Skin epidermis (tissue), 12 donors: Measurements from ENCODE around the gene SOWAHC.
"Not testable (repeated sequence)": the region's sequence is repeated elsewhere in the genome, so short reads cannot be mapped to it uniquely, and the experiment has no call there.

Source experiments
- H3K27ac ChIP-seq, 21 experiments: fragments of 200-600 bp; sonication (generic) in 11 of 21; one replicate each; pipeline ENCODE4 v1.5.0; 2020; ENCODE audit warnings: mild to moderate bottlenecking in 3 of 21, inconsistent platforms in 2 of 21, moderate library complexity in 2 of 21
- H3K4me3 ChIP-seq, 7 experiments: fragments of 200-600 bp; sonication (generic) in 2 of 7; one replicate each; pipeline ENCODE4 v1.5.0; 2020; ENCODE audit warnings: inconsistent platforms in 2 of 7, mild to moderate bottlenecking in 2 of 7, moderate library complexity in 1 of 7

The SOWAHC gene

DNA sequence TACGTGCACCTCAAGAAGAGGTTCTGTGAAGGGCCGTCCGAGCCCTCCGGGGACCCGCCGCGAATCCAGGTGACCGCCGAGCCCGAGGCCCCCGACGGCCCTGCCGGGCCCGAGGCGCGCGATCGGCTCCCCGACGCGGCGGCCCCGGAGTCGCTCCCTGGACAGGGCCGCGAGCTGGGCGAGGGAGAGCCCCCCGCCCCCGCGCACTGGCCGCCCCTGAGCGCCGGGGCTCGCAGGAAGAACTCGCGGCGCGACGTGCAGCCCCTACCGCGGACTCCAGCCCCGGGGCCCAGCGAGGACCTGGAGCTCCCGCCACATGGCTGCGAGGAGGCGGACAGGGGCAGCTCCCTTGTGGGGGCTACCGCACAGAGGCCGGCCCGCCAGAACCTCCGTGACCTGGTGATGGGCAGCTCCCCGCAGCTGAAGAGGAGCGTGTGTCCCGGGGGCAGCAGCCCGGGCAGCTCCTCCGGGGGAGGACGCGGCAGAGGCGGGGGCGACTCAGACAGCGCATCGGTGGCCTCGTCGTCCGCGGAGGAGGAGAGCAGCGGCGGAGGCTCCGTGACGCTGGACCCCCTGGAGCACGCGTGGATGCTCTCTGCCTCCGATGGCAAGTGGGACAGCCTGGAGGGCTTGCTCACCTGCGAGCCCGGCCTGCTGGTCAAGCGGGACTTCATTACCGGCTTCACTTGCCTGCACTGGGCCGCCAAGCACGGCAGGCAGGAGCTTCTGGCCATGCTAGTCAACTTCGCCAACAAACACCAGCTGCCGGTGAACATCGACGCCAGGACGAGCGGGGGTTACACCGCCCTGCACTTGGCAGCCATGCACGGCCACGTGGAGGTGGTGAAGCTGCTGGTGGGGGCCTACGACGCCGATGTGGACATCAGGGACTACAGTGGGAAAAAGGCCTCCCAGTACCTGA, 812 bp downstream of the SOWAHC start:
- H3K27ac ChIP-seq = peak overlapping the region; percentile 64 to 100 (median 96)

DNA sequence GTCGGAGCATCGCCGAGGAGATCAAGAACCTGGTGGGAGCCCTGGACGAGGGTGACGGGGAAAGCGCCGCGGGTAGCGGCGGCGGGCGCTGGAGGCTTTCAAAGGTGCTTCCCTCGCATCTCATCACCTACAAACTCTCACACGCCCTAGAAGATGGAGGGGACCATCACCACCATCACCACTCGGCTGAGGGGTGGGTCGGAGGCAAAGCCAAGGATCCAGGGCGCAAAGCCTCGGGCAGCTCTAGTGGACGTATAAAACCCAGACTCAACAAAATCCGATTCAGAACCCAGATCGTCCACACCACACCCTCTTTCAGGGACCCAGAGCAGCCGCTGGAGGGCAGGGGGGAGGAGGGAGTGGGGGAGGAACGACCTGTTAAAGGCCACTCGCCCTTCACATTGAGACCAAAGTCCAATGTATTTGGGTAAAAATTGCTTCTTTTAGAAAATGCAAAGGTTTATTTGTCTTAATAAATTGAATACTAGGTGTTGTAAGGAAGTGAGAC, 1.5 kb downstream of the SOWAHC start:
- H3K27ac ChIP-seq = peak overlapping the region in 17 of 21 experiments; percentile 87 to 100 (median 97)
- peak overlapping the region; percentile 60 to 84 (median 68) for H3K4me3 ChIP-seq

More for the DNA sequence above, 812 bp downstream of the SOWAHC start:
- H3K4me3 ChIP-seq = peak overlapping the region; percentile 60 to 84 (median 68)

DNA sequence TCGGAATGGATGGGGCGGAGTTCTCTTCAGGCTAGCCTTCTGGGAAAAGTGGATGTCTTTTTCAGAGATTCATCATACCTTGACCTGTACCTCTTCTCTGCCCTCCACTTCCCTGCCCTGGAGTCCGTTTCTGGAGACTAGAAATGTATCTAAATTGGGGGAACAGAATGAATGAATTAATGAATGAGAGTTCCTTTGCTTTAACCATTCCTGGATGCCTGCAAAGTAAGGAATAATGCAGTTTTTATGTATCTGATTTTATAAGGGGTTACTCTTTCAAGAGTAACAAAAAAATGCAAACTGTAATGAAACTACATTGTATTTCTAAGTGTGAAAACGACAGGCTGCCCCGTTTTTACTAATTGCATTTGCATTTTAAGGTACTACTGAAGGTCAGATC, 2.0 kb downstream of the SOWAHC start:
- H3K4me3 ChIP-seq = peak overlapping the region; percentile 60 to 84 (median 68)
- peak overlapping the region in 6 of 21 experiments; percentile 93 to 99 (median 96) for H3K27ac ChIP-seq

DNA sequence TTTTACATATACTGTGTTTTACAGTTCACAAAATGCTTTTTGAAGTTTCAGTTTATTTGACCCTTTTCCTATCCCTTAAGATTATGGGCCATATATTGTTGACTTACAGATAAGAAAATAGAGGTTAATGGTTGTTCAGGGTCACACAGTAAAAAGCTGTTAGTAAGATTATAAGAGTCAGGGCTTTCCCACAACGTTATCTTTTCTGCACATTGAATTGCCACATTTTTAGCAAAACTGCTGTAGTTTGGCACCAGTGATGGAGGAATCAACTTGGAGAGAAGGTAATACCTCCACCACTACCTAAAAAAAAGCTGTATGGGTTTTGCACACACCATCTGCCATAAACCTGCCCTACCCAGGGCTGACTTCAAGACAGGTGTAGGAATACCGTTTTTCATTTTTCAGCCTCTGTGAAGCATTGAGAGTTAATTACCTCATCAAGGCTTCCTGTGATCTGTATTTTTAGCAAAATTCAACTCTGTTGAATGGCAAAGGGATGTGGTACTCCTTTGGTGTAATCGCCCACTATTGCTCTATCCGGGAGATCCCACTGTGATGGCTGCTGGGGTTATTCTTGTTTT, 5.0 kb downstream of the SOWAHC start:
- H3K4me3 ChIP-seq = no peak overlapping the region
- peak overlapping the region in 1 of 21 experiments; percentile 9 for H3K27ac ChIP-seq

DNA sequence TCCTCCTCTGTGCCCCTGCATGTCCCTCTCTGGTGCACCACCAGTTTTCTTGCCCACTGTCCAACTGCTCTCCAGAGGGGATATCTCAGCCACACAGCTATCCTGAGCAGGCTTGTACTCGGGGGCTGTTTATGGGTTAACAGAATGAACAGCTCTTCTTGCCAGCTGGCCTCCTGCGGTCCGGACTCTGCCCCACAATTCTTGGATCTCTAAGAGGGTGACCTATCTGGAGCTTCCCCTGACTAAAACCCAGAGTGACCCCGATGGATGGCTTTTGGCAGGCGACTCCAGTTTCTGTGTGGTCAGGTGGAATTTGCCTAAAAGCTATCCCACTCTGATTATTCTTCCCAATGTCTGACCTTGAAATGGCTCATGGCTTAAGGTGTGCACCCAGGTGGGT, 9.1 kb downstream of the SOWAHC start:
- Histone ChIP-seq H3K4me3 (no peak overlapping the region), H3K27ac (no peak overlapping the region)

DNA sequence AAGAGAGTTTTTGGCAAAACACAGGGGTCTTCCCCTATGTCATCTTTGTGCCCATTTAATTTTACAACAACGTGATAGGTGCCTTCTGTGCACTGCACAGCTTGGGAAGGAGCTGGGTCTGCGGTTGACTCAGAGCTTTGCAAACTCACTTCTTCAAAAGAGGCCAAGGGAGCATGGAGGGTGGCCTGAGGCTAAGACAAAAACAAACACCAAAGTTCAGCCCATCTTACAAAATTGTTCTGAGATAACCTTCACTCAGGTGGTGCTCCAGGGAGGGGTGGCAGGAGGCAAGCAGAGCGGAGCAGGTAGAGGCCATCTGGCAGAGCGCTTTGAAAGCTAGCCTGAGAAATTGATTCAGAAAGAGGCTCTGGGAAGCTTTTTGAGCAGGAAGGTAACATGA, 9.8 kb downstream of the SOWAHC start:
- Histone ChIP-seq H3K4me3 (no peak overlapping the region), H3K27ac (no peak overlapping the region)

DNA sequence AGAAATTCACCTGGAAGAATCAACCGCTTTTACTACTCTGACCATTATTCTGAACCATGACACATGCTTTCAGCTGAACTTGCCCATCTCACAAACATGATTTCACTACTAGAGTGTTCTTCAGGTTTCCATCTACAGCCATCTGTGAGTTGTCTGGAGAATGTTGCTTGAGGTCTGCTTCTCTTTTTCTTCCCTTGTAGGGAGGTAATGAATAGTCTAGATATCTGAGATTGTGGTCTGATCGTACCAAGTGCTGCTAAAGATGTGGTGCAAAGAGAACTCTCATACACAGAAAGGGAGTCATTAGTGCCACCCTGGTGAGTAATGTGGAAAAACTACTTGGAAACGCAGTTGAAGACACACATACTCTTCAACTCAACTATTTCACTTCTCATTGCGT, 10.2 kb downstream of the SOWAHC start:
- Histone ChIP-seq H3K4me3 (no peak overlapping the region), H3K27ac (no peak overlapping the region)

DNA sequence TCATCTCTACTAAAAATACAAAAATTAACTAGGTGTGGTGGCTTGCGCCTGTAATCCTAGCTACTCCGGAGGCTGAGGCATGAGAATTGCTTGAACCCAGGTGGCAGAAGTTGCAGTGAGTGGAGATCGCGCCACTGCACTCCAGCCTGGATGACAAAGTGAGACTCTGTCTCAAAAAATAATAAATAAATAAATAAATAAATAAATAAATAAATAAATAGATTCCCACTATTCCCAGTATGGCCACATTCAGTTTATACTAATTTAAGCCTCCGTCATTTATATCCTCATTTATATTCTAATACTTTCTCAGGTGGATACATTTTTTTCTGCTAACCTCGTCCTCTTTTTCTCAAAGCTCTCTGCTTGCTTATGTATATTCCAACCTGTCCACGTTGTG, 14.2 kb downstream of the SOWAHC start:
- not testable (repeated sequence) for H3K27ac ChIP-seq, H3K4me3 ChIP-seq

DNA sequence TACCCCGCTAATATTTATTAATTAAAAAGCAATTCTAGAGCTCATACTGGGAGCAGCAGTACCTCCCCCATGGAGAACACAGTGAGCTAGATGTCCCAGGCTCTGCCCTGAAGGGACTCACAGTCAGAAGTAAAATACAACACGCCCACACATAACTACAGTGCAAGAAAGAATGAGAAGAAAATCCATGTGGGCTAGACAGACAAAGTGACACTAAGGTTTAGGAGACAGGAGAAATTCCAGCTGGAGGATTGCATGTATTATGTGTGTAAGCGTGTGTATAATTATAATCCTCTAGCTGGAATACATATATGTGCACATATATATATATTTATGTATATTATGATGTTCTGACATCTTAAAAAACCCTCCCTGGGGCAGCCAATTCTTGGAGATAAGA, 15.7 kb downstream of the SOWAHC start:
- H3K4me3 ChIP-seq = no peak overlapping the region
- H3K27ac ChIP-seq = no peak overlapping the region

DNA sequence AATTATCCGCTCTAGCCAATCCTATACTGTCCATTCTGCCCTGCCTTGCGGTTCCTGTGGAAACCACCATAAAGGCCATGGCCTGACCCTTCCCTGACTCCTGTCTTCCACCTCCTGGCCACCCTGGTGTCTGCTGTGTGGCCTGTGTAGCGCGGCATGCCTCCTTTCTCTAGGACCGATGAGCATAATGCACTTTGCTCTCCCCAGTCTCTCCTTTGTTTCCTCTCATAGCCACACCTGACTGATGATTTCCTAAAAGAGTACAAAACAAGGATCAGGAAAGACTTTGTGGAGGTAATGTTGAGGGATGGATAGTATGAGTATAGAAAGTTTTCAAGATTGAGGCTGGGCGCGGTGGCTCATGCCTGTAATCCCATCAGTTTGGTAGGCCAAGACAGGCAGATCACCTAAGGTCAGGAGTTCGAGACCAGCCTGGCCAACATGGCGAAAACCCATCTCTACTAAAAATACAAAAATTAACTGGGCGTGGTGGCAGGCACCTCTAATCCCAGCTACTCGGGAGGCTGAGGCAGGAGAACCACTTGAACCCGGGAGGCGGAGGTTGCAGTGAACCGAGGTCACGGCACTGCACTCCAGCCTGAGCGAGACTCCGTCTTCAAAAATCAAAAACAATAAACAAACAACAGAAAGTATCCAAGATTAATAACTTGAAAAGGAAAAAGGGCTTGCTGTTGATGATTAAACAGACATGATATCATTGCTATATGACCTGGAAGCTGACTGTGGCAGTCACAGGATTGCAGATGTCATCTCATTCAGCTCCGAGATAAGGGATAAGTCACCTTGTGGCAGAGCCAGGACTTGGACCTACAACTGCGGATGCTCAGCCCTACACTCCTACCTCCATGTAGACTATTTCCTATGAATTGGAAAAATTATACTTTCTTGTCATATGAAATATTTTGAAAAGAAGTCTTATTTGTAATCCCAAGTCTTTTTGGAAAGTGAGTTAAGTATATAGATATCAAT, 16.6 kb downstream of the SOWAHC start:
- peak overlapping the region in 1 of 21 experiments; percentile 21 for H3K27ac ChIP-seq

DNA sequence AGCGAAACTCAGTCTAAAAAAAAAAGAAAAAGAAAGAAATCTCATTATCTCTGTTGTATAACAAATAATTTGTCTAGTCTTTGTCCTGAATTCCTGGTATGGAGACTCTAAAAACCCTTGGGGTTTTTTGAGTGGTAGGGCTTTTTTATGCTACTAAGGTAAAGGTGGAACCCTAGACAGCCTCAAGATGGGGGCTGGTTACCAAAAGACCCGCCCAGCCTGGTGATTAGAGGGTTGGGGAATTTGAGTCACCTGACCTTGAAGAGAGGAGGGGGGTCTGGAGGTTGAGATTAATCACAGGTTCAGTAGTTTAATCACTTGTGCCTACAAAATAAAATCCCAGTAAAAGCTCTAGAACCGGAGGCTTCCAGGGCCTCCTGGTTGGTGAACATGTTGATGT, 17.6 kb downstream of the SOWAHC start:
- no peak overlapping the region for H3K27ac ChIP-seq
- H3K4me3 ChIP-seq = no peak overlapping the region

More for the DNA sequence above, 16.6 kb downstream of the SOWAHC start:
- no peak overlapping the region for H3K4me3 ChIP-seq

DNA sequence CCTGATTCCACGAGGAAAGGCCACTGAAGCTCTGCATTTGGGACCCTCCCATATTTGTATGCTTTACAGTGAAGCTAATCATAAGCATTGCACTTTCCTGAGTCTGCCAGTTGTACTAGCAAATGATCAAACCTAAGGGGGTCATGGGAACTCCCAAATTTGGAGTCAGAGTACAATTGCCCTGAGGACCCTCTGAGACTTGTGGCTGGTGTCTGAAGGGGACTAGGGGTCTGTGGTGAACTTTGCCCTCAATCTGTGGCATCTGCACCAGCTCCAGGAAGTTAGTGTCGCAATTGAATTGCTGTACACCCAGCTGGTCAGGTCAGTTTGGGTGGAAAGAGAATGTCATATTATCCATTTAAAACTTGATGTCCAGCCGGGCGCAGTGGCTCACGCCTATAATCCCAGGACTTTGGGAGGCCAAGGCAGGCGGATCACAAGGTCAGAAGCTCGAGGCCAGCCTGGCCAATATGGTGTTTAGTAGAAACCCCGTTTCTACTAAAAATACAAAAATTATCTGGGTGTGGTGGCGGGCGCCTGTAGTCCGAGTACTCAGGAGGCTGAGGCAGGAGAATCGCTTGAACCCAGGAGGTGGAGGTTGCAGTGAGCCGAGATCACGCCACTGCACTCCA, 18.1 kb downstream of the SOWAHC start:
- Histone ChIP-seq H3K27ac (no peak overlapping the region), H3K4me3 (no peak overlapping the region)

DNA sequence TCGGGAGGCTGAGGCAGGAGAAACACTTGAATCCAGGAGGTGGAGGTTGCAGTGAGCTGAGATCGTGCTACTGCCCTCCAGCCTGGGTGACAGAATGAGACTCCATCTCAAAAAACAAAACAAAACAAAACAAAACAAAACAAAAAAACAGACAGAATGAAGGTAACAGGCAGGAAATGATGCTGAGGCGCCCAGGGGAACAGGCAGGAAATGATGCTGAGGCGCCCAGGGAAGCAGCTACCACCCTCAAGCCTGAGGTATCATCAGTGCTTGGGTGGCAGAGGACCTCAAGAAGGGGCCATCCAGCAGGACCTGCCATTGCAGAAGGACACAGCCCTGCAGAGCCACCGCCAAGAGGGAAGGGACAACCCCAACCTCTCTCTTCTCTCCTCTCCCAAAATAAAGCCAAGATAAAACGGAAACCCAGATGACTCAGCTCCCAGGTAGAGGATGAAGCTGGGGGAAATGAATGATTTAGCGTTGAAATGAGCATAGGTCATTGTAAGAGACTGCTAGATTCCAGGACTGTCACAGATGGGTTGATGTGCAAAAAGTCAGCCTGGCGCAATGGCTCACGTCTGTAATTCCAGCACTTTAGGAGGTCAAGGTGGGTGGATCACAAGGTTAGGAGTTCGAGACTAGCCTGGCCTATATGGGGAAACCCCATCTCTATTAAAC, 19.3 kb downstream of the SOWAHC start:
- Histone ChIP-seq H3K4me3 (no peak overlapping the region), H3K27ac (no peak overlapping the region)

DNA sequence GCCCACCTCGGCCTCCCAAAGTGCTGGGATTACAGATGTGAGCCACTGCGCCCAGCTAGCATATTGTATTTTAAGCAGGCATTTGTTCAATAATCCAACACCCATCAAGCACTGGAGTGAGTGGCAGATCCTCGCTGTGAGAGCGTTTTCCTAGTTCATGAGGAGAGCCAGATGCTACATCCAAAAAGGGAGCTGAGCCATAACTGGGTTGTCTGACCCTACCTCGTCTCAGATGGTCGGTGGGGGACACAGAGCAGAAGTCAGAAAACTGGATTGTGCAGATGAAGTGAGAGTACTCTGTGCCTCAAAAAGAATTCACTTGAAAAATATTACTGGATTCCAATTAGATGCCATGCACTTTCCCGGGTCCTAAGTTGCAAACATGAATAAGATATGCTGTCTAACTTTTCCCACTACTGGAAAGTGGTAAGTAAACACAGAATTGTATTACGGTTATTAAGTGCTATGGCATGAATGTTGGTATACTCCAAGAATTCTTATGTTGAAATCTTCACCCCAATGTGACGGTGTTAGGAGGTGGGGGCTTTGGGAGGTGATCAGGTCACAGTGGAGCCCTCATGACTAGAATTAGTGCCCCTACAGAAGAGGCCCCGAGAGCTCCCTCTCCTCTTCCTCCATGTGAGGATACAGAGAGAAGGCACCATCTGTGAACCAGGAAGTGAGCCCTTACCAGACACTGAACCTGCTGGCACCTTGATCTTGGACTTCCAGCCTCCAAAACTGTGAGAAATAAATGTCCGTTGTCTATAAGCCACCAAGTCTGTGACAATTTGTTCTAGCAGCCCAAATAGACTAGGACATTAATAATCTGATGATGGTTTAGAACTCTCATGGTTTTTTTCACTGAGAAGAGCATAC, 21.5 kb downstream of the SOWAHC start:
- H3K27ac ChIP-seq = peak overlapping the region in 4 of 21 experiments; percentile 9 to 25 (median 14)

DNA sequence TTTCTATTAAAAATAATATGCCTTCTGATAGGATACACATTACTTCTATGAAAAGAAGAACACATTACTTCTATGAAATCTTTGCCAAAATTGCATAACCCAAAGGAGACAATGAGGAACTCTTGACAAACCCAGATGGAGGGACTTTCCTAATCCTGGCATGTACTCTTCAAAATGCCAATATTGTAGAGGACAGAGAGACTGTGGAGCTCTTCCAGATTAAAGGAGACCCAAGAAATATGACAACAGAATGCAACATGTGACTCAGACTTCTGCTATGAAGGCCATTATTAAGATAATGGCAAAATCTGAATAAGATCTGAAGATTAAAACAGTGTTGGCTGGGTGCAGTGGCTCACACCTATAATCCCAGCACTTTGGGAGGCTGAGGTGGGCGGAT, 22.2 kb downstream of the SOWAHC start:
- peak overlapping the region in 8 of 21 experiments; percentile 4 to 58 (median 42) for H3K27ac ChIP-seq

More for the DNA sequence above, 21.5 kb downstream of the SOWAHC start:
- no peak overlapping the region for H3K4me3 ChIP-seq

DNA sequence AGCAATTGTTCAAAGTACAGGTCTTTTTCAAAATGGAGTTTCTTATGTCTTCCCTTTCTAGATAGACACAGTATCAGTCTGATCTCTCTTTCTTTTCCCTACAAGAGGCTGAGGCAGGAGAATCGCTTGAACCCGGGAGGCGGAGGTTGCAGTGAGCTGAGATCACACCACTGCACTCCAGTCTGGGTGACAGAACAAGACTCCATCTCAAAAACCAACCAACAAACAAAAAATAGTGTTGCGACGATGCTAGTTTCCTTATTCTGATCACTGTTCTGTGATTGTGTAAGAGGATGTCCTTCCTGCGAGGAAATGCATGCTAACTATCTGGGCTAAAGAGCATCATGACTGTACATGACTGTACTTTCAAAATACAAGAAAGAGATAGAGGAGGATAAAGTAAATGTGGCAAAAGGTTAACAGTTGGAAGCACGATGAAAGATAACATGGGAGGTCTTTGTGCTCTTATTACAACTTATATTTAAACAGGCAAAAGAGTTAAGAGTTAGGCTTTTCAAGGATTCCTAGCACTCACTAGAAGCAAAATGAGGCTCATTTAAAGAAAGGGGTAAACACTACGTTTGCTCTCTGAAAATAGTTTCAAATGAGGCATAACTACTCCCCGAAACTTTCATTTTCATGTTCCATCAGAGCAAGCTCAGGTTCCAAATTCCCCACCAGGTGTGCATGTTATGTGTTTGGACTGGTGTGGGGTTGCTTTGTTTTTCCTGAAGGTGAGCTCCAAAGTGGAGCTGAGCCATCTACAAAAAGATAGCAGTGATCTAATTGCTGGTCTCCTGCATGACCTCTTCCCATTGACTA, 23.8 kb downstream of the SOWAHC start:
- Histone ChIP-seq H3K27ac (peak overlapping the region in 7 of 21 experiments; percentile 36 to 65 (median 42)), H3K4me3 (no peak overlapping the region)

More for the DNA sequence above, 22.2 kb downstream of the SOWAHC start:
- no peak overlapping the region for H3K4me3 ChIP-seq

DNA sequence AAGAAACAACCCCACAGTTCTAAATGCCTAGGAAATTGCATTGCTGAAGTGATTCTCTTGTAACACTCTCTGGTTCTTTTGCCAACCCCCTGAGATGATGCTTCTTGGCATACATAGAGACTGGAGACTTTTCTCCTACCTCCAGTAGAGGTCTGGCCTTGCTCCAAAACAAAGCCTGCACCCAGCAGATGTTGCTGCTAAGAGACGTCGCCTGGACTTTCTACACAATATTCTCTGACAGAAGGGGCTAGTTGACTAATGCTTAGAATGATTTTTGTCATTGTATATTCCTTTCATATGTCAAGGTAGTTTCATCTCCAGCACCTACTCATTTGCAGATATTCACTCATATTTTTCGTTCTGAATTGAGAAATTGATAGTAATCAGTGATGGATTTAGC, 24.6 kb downstream of the SOWAHC start:
- no peak overlapping the region for H3K4me3 ChIP-seq

More for the DNA sequence above, 24.6 kb downstream of the SOWAHC start:
- peak overlapping the region in 1 of 21 experiments; percentile 41 for H3K27ac ChIP-seq
